HepG2 (cell line): ENCODE measurements around the gene SIGLEC10. TPM values are rescaled to one million over a fixed set of nuclear protein-coding genes. Genes with fewer than 3 reads are reported as not detected.
A peak's percentile ranks its signal among the peaks of the same experiment; 100 is the strongest.

Experiments
- AKNA ChIP-seq: sonication (generic); formaldehyde crosslinking; IDR thresholded peaks from 2 replicates; pipeline ENCODE4 v1.4.0; 2020; ENCODE audit warnings: missing genetic modification reagents, borderline replicate concordance
- ELF4 ChIP-seq: sonication (generic); formaldehyde crosslinking; IDR thresholded peaks from 2 replicates; pipeline ENCODE4 v1.5.0; 2020; ENCODE audit warnings: missing genetic modification reagents, mild to moderate bottlenecking, moderate library complexity, borderline replicate concordance
- HNF4A ChIP-seq: sonication (generic); formaldehyde crosslinking; IDR thresholded peaks from 2 replicates; pipeline ENCODE4 v1.4.0; 2020; ENCODE audit warnings: missing genetic modification reagents
- IRF9 ChIP-seq: sonication (generic); formaldehyde crosslinking; IDR thresholded peaks from 2 replicates; pipeline ENCODE4 v1.8.0; 2022; ENCODE audit warnings: missing genetic modification reagents, mild to moderate bottlenecking, borderline replicate concordance
- ISX ChIP-seq: sonication (generic); formaldehyde crosslinking; conservative IDR thresholded peaks from 2 replicates; pipeline ENCODE4 v1.5.0; 2020; ENCODE audit warnings: missing genetic modification reagents
- KDM6A ChIP-seq: IDR thresholded peaks from 2 replicates; pipeline ENCODE4 v1.6.1; 2016; ENCODE audit warnings: low read depth
- KLF12 ChIP-seq: sonication (generic); formaldehyde crosslinking; IDR thresholded peaks from 2 replicates; pipeline ENCODE4 v1.4.0; 2020; ENCODE audit warnings: missing genetic modification reagents, borderline replicate concordance
- MAFG ChIP-seq: sonication (generic); formaldehyde crosslinking; IDR thresholded peaks from 2 replicates; pipeline ENCODE4 v1.5.1; 2020; ENCODE audit warnings: mild to moderate bottlenecking, missing genetic modification reagents
- MEIS1 ChIP-seq: sonication (generic); formaldehyde crosslinking; IDR thresholded peaks from 2 replicates; pipeline ENCODE4 v1.9.0; 2021; ENCODE audit warnings: mild to moderate bottlenecking, missing genetic modification reagents, moderate library complexity, borderline replicate concordance
- SMAD1 ChIP-seq: sonication (generic); formaldehyde crosslinking; IDR thresholded peaks from 2 replicates; pipeline ENCODE4 v1.4.0; 2020; ENCODE audit warnings: missing genetic modification reagents, low read depth, mild to moderate bottlenecking, borderline replicate concordance
- SMC3 ChIP-seq: IDR thresholded peaks from 2 replicates; pipeline ENCODE4 v1.6.1; 2011; ENCODE audit warnings: low read length, improper control_type of control experiment
- ZMAT5 ChIP-seq: sonication (generic); formaldehyde crosslinking; IDR thresholded peaks from 2 replicates; pipeline ENCODE4 v1.5.0; 2020; ENCODE audit warnings: mild to moderate bottlenecking, low read depth, missing genetic modification reagents, borderline replicate concordance
- ZNF234 ChIP-seq: sonication (generic); formaldehyde crosslinking; conservative IDR thresholded peaks from 2 replicates; pipeline ENCODE4 v1.5.1; 2020; ENCODE audit warnings: mild to moderate bottlenecking, missing genetic modification reagents
- ZNF253 ChIP-seq: sonication (generic); formaldehyde crosslinking; IDR thresholded peaks from 2 replicates; pipeline ENCODE4 v1.8.0; 2022; ENCODE audit warnings: mild to moderate bottlenecking, missing genetic modification reagents, borderline replicate concordance
- ZNF33B ChIP-seq: sonication (generic); formaldehyde crosslinking; IDR thresholded peaks from 2 replicates; pipeline ENCODE4 v1.5.1; 2020; ENCODE audit warnings: mild to moderate bottlenecking, missing genetic modification reagents
- ZNF687 ChIP-seq: sonication (generic); formaldehyde crosslinking; IDR thresholded peaks from 2 replicates; pipeline ENCODE4 v1.5.1; 2020; ENCODE audit warnings: mild to moderate bottlenecking, missing genetic modification reagents, moderate library complexity
- ZXDC ChIP-seq: sonication (generic); formaldehyde crosslinking; IDR thresholded peaks from 2 replicates; pipeline ENCODE4 v1.5.0; 2020; ENCODE audit warnings: mild to moderate bottlenecking, missing genetic modification reagents
- polyA plus RNA-seq, 8 experiments: library from polyadenylated mRNA; depleted of rRNA in 3 of 8; stranded (reverse) in 7 of 8; unstranded in 1 of 8; fragments of >200 nt; fragmentation: Illumina TruSeq in 4 of 8; extraction: Trizol in 4 of 8; gene quantifications; 2 replicates each; pipeline versions ENCODE4 v1.2.1 to v1.2.3, GENCODE V29; 2011 to 2016; ENCODE audit warnings: low read depth in 4 of 8, missing spikeins in 1 of 8, mixed read lengths in 1 of 8; ENCODE audit not compliant: insufficient read depth in 1 of 8
- total RNA-seq, 5 experiments: library from RNA; depleted of rRNA; stranded (reverse); fragments of >200 nt; fragmentation: Illumina TruSeq; extraction: Trizol; gene quantifications; 2 replicates each; pipeline ENCODE4 v1.2.3, GENCODE V29; 2016; ENCODE audit warnings: low read depth in 1 of 5

Gene SIGLEC10
- total and polyA plus RNA-seq, 2 of the 13 experiments (the other 11 are each of a cell fraction or from before 2014, with no cell fraction given), result not detected

- TF ChIP-seq ZXDC (no peak), ISX (no peak), SMAD1 (no peak), ZMAT5 (CRISPR knock-in tag) (no peak), KDM6A (no peak), IRF9 (0 out of 2 replicates have a peak, but pooled peaks have one; percentile 19), MAFG (CRISPR knock-in tag) (no peak), ZNF234 (CRISPR knock-in tag) (no peak), ZNF33B (CRISPR knock-in tag) (no peak), AKNA (CRISPR knock-in tag) (no peak), KLF12 (CRISPR knock-in tag) (no peak), SMC3 (no peak), MEIS1 (CRISPR knock-in tag) (no peak; the same call in 1 of the 2 replicates), ZNF253 (no peak), ELF4 (no peak), HNF4A (CRISPR knock-in tag) (0 out of 2 replicates have a peak, but pooled peaks have one; percentile 4), ZNF687 (CRISPR knock-in tag) (peak; percentile 79)
Measured at GRCh38 chr19:51365965-51366388, 51.5 kb downstream of the SIGLEC10 start, which contains the start of gene ETFB (continued).
